ENCODE measurements around the gene MGARP.

Gene MGARP

DNA sequence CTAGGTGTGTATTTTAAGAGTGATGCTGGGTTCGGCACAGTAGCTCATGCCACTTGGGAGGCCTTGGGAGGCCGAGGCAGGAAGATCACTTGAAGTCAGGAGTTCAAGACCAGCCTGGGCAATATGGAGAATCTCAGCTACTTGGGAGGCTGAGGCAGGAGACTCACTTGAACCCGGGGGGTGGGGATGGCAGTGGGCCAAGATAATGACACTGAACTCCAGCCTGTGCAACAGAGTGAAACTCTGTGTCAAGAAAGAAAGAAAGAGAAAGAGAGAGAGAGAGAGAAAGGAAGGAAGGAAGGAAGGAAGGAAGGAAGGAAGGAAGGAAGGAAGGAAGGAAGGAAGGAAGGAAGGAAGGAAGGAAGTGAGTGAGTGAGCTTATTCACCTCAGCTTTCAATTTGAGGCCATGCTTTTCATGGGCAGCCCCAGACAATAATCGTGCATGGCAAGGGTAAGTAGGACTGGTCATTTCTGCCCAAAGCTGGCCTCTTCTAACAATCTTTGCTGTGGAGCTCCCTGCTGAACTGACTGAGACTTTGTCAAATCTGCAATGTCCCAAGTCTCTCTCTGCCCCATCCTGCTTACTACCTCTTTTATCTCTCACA is 60.5 kb downstream of the MGARP start:
- no peak for DNase-seq (ENCODE audit: low read depth in 2 of 2)
- no peak for TF ChIP-seq CTCF (IDR thresholded peaks at IDR 0.05; ENCODE audit: low read depth, low read length)
- H3K4me3 ChIP-seq (replicated peaks in 1 of 2; ENCODE audit: low read depth in 2 of 2, low read length in 2 of 2) = no peak overlapping the region
